WTC11 (cell line): ENCODE results near the gene NOL4. TPM values are rescaled to one million over a fixed set of nuclear protein-coding genes. Genes with fewer than 3 reads are reported as not detected.

Experiments
- ATAC-seq: fragments of 200-7000 bp; cut with Tn5 transposase; 2 replicates; pipeline ENCODE4 v1.10.0; 2021; ENCODE audit warnings: mild to moderate bottlenecking, moderate library complexity
- CTCF ChIA-PET: fragments of 300-600 bp; sonication (Branson Sonifier 250); formaldehyde crosslinking; loops from one replicate; lab custom pipeline; 2021; ENCODE audit warnings: antibody characterized with exemption; lab: Charles Lee
- POLR2A ChIA-PET: fragments of 350-600 bp; sonication (Branson Sonifier 250); formaldehyde crosslinking; loops from one replicate; lab custom pipeline; 2021; ENCODE audit warnings: antibody characterized with exemption; lab: Charles Lee
- DNase-seq: peaks from one replicate; pipeline ENCODE4 v3.0.0; 2021; ENCODE audit warnings: low spot score
- H3K27ac Mint-ChIP-seq: 2 replicates; pipeline ENCODE4 v1.8.0; 2021; ENCODE audit warnings: mixed read lengths
- H3K27me3 Mint-ChIP-seq: 2 replicates; pipeline ENCODE4 v1.8.0; 2021; ENCODE audit warnings: low read depth, mild to moderate bottlenecking, moderate library complexity, mixed read lengths
- H3K36me3 Mint-ChIP-seq: 2 replicates; pipeline ENCODE4 v1.8.0; 2021; ENCODE audit warnings: mixed read lengths
- H3K4me1 Mint-ChIP-seq: 2 replicates; pipeline ENCODE4 v1.8.0; 2022; ENCODE audit warnings: mixed read lengths
- H3K4me3 Mint-ChIP-seq: 2 replicates; pipeline ENCODE4 v1.8.0; 2021; ENCODE audit warnings: mild to moderate bottlenecking, moderate library complexity, mixed read lengths
- H3K9me3 Mint-ChIP-seq: 2 replicates; pipeline ENCODE4 v1.8.0; 2021; ENCODE audit warnings: mixed read lengths
- AR ChIP-seq: fragments of 250-450 bp; sonication (Bioruptor Pico); IDR thresholded peaks from 2 replicates; pipeline ENCODE4 v1.9.0; 2021; ENCODE audit warnings: mild to moderate bottlenecking
- ARID4B ChIP-seq: sonication (generic); formaldehyde crosslinking; IDR thresholded peaks from 2 replicates; pipeline ENCODE4 v1.8.0; 2023; ENCODE audit warnings: missing genetic modification reagents, mild to moderate bottlenecking, borderline replicate concordance
- ATF2 ChIP-seq: sonication (generic); formaldehyde crosslinking; IDR thresholded peaks from 2 replicates; pipeline ENCODE4 v1.8.1; 2022; ENCODE audit warnings: low read depth, missing genetic modification reagents, borderline replicate concordance
- E2F1 ChIP-seq: sonication (generic); formaldehyde crosslinking; IDR thresholded peaks from 2 replicates; pipeline ENCODE4 v1.8.0; 2022; ENCODE audit warnings: mild to moderate bottlenecking, missing genetic modification reagents
- IRF2 ChIP-seq: sonication (generic); formaldehyde crosslinking; IDR thresholded peaks from 2 replicates; pipeline ENCODE4 v1.8.0; 2022; ENCODE audit warnings: low read depth, missing genetic modification reagents, borderline replicate concordance
- KAT7 ChIP-seq: sonication (generic); formaldehyde crosslinking; IDR thresholded peaks from 2 replicates; pipeline ENCODE4 v1.8.1; 2023; ENCODE audit warnings: missing genetic modification reagents, mild to moderate bottlenecking, borderline replicate concordance
- NR1H2 ChIP-seq: sonication (generic); formaldehyde crosslinking; IDR thresholded peaks from 2 replicates; pipeline ENCODE4 v1.9.0; 2021; ENCODE audit warnings: mild to moderate bottlenecking, moderate library complexity, missing genetic modification reagents
- NR2C2 ChIP-seq: sonication (generic); formaldehyde crosslinking; IDR thresholded peaks from 2 replicates; pipeline ENCODE4 v1.8.0; 2022; ENCODE audit warnings: mild to moderate bottlenecking, missing genetic modification reagents
- PRRX2 ChIP-seq: fragments of 250-450 bp; sonication (Bioruptor Pico); IDR thresholded peaks from 2 replicates; pipeline ENCODE4 v1.8.0; 2021; ENCODE audit warnings: mild to moderate bottlenecking
- RELA ChIP-seq: sonication (generic); formaldehyde crosslinking; IDR thresholded peaks from 2 replicates; pipeline ENCODE4 v1.8.1; 2022; ENCODE audit warnings: missing genetic modification reagents, mild to moderate bottlenecking, borderline replicate concordance
- USF2 ChIP-seq: sonication (generic); formaldehyde crosslinking; IDR thresholded peaks from 2 replicates; pipeline ENCODE4 v1.8.1; 2023; ENCODE audit warnings: mild to moderate bottlenecking, missing genetic modification reagents, moderate library complexity
- ZNF138 ChIP-seq: sonication (generic); formaldehyde crosslinking; conservative IDR thresholded peaks from 2 replicates; pipeline ENCODE4 v1.8.1; 2022; ENCODE audit warnings: mild to moderate bottlenecking, moderate library complexity, missing genetic modification reagents
- ZNF396 ChIP-seq: fragments of 250-450 bp; sonication (Bioruptor Pico); IDR thresholded peaks from 2 replicates; pipeline ENCODE4 v1.8.0; 2021; ENCODE audit warnings: mild to moderate bottlenecking, moderate library complexity, borderline replicate concordance
- ZNF532 ChIP-seq: fragments of 250-450 bp; sonication (Bioruptor Pico); IDR thresholded peaks from 2 replicates; pipeline ENCODE4 v1.9.0; 2021; ENCODE audit warnings: mild to moderate bottlenecking, borderline replicate concordance
- total RNA-seq: library from RNA; stranded (reverse); gene quantifications from 3 replicates; pipeline ENCODE4 v1.2.3, GENCODE V29; 2021

NOL4 gene
- total RNA-seq, 1 experiment from 2014 or later: 1.2 TPM

- Mint-ChIP-seq H3K27me3 (no peaks in the 10 kb centered on the region), H3K4me1 (peaks cover 3% of the 10 kb centered on the region; the same call in 1 of the 2 replicates), H3K36me3 (peaks cover 24% of the 10 kb centered on the region), H3K9me3 (peaks cover 56% of the 10 kb centered on the region), H3K27ac (no peak overlapping the region), H3K4me3 (no peak overlapping the region)
- CTCF ChIA-PET: no interaction called here
- POLR2A ChIA-PET: no interaction called here
- no peak for DNase-seq
- no peak for ATAC-seq
- TF ChIP-seq RELA (CRISPR knock-in tag) (no peak), NR2C2 (CRISPR knock-in tag) (no peak), ZNF396 (CRISPR knock-in tag) (no peak), E2F1 (no peak), USF2 (CRISPR knock-in tag) (no peak), AR (no peak), ZNF138 (CRISPR knock-in tag) (no peak), ZNF532 (CRISPR knock-in tag) (no peak), IRF2 (CRISPR knock-in tag) (no peak), KAT7 (CRISPR knock-in tag) (no peak), PRRX2 (no peak), NR1H2 (CRISPR knock-in tag) (no peak), ARID4B (CRISPR knock-in tag) (no peak), ATF2 (CRISPR knock-in tag) (no peak)
Measured at GRCh38 chr18:34251919-34252318, 27.2 kb upstream of the NOL4 start.
